B cell (primary cell): ENCODE results near the gene CNMD. TPM values are rescaled to one million over a fixed set of nuclear protein-coding genes. Genes with fewer than 3 reads are reported as not detected.

ENCODE experiments used
- ATAC-seq: fragments of 200-7000 bp; cut with Tn5 transposase; one replicate; pipeline ENCODE4 v1.10.0; 2021; ENCODE audit warnings: low read depth, mild to moderate bottlenecking, moderate number of reproducible peaks, moderate library complexity
- CTCF ChIA-PET: fragments of 350-600 bp; sonication (Branson Sonifier 250); formaldehyde crosslinking; loops from one replicate; lab custom pipeline; 2021; ENCODE audit warnings: antibody characterized with exemption, inconsistent platforms; lab: Charles Lee
- POLR2A ChIA-PET: fragments of 350-600 bp; sonication (Branson Sonifier 250); formaldehyde crosslinking; loops from one replicate; lab custom pipeline; 2021; ENCODE audit warnings: antibody characterized with exemption; lab: Charles Lee
- DNase-seq: peaks from one replicate; pipeline ENCODE4 v3.0.0; 2013
- H2AFZ ChIP-seq: 2 replicates; pipeline ENCODE4 v1.6.1; 2012; ENCODE audit warnings: mild to moderate bottlenecking, low read depth, low read length; ENCODE audit not compliant: insufficient read depth, poor library complexity, severe bottlenecking
- H3K27ac ChIP-seq, 2 donors: 1 replicate in 1 of 2; 2 replicates in 1 of 2; pipeline ENCODE4 v1.5.1; 2012 to 2013; ENCODE audit warnings: low read length in 2 of 2, mild to moderate bottlenecking in 2 of 2, moderate library complexity in 1 of 2
- H3K27me3 ChIP-seq, 4 experiments: fragments of 200-600 bp in 1 of 4; sonication (generic) in 1 of 4; replicated peaks in 1 of 4; 1 replicate in 2 of 4; 2 replicates in 2 of 4; pipeline versions ENCODE4 v1.6.1 to v1.7.0; 2013 to 2016; ENCODE audit warnings: low read length in 3 of 4, mild to moderate bottlenecking in 2 of 4, mixed read lengths in 1 of 4, moderate library complexity in 1 of 4; ENCODE audit not compliant: insufficient read depth in 4 of 4, control insufficient read depth in 3 of 4; ENCODE audit errors: control extremely low read depth in 1 of 4
- H3K36me3 ChIP-seq, 2 experiments: replicated peaks in 1 of 2; 1 replicate in 1 of 2; 2 replicates in 1 of 2; pipeline versions ENCODE4 v1.6.1 to v1.7.1; 2013; ENCODE audit warnings: low read length in 1 of 2; ENCODE audit not compliant: insufficient read depth in 2 of 2, control insufficient read depth in 1 of 2; ENCODE audit errors: control extremely low read depth in 1 of 2, extremely low read depth in 1 of 2
- H3K4me1 ChIP-seq, 2 donors: fragments of 200-600 bp in 1 of 2; sonication (generic) in 1 of 2; 1 replicate in 1 of 2; 2 replicates in 1 of 2; pipeline versions ENCODE4 v1.5.1 to v1.6.1; 2013 to 2017; ENCODE audit warnings: low read length in 2 of 2; ENCODE audit not compliant: control insufficient read depth in 2 of 2, insufficient read depth in 2 of 2
- H3K4me2 ChIP-seq: replicated peaks from 2 replicates; pipeline ENCODE3; 2012; ENCODE audit warnings: mild to moderate bottlenecking, low read depth, low read length; ENCODE audit not compliant: poor library complexity, severe bottlenecking
- H3K4me3 ChIP-seq, 5 experiments: fragments of 200-600 bp in 1 of 5; sonication (generic) in 1 of 5; 1 replicate in 3 of 5; 2 replicates in 2 of 5; pipeline versions ENCODE4 v1.5.1 to v1.7.0; 2011 to 2016; ENCODE audit warnings: low read length in 4 of 5, mild to moderate bottlenecking in 4 of 5, low read depth in 2 of 5, control low read depth in 1 of 5, moderate library complexity in 1 of 5; ENCODE audit not compliant: insufficient read depth in 1 of 5; ENCODE audit errors: control extremely low read depth in 1 of 5, extremely low read depth in 1 of 5
- H3K79me2 ChIP-seq: fragments of 200-600 bp; sonication (generic); one replicate; pipeline ENCODE4 v1.6.0; 2016; ENCODE audit warnings: low read length; ENCODE audit not compliant: control insufficient read depth, insufficient read depth
- H3K9ac ChIP-seq: fragments of 200-600 bp; sonication (generic); 2 replicates; pipeline ENCODE4 v1.6.1; 2017; ENCODE audit warnings: mild to moderate bottlenecking, low read length, moderate library complexity
- H3K9me3 ChIP-seq, 3 donors: one replicate each; pipeline versions ENCODE4 v1.6.1 to v1.7.1; 2013; ENCODE audit warnings: low read length in 2 of 3; ENCODE audit not compliant: control insufficient read depth in 2 of 3, insufficient read depth in 1 of 3; ENCODE audit errors: control extremely low read depth in 1 of 3
- H4K20me1 ChIP-seq: 2 replicates; pipeline ENCODE4 v1.6.0; 2012; ENCODE audit warnings: mild to moderate bottlenecking, low read length; ENCODE audit not compliant: insufficient read depth, control insufficient read depth, poor library complexity, severe bottlenecking
- H3K27ac Mint-ChIP-seq: one replicate; pipeline ENCODE4 v1.8.0; 2021; ENCODE audit warnings: mixed read lengths
- H3K27me3 Mint-ChIP-seq: one replicate; pipeline ENCODE4 v1.8.0; 2021; ENCODE audit warnings: mixed read lengths
- H3K4me1 Mint-ChIP-seq: one replicate; pipeline ENCODE4 v1.8.0; 2021; ENCODE audit warnings: mixed read lengths
- H3K4me3 Mint-ChIP-seq: one replicate; pipeline ENCODE4 v1.8.0; 2021; ENCODE audit warnings: mixed read lengths
- H3K9me3 Mint-ChIP-seq: one replicate; pipeline ENCODE4 v1.8.0; 2022; ENCODE audit warnings: mixed read lengths; ENCODE audit not compliant: insufficient read depth
- CTCF ChIP-seq: fragments of 200-600 bp; IDR thresholded peaks from one replicate; pipeline ENCODE4 v1.8.0; 2022; ENCODE audit warnings: antibody characterized with exemption, mild to moderate bottlenecking
- EZH2 ChIP-seq: IDR thresholded peaks from 2 replicates; pipeline ENCODE4 v1.6.1; 2012; ENCODE audit warnings: borderline replicate concordance, low read depth, mild to moderate bottlenecking, moderate library complexity, low read length; ENCODE audit not compliant: insufficient read depth, poor library complexity, severe bottlenecking
- WGBS: methylation state at CpG from one replicate; pipeline ENCODE4 v1.1.5; 2013; ENCODE audit warnings: missing lambda C conversion rate; ENCODE audit not compliant: insufficient coverage; 5-methylcytosine and 5-hydroxymethylcytosine counted together
- intact Hi-C: fragments of 100-400 bp; cut with micrococcal nuclease; formaldehyde crosslinking; loops from one replicate; pipeline ENCODE4 v1.10.0; 2022
- polyA plus RNA-seq: library from polyadenylated mRNA; depleted of rRNA; stranded (reverse); fragments of >200 nt; gene quantifications from 2 replicates; pipeline ENCODE4 v1.2.3, GENCODE V29; 2012
- total RNA-seq, 2 donors: library from RNA; stranded (reverse); fragments of 120-200 nt in 1 of 2; gene quantifications; 1 replicate in 1 of 2; 2 replicates in 1 of 2; pipeline versions ENCODE4 v1.2.3 to v1.2.4, GENCODE V29; 2013 to 2022

CNMD gene
- total and polyA plus RNA-seq, 2 donors (not counting 1 experiment from before 2014, with no cell fraction given): not detected

GRCh38 chr13:52783943-52784342 lies 44.3 kb upstream of the CNMD start:
- no peak for ATAC-seq
- Mint-ChIP-seq H3K9me3 (no peaks in the 10 kb centered on the region), H3K4me3 (no peak overlapping the region), H3K4me1 (no peaks in the 10 kb centered on the region), H3K27me3 (peaks cover 11% of the 10 kb centered on the region), H3K27ac (no peak overlapping the region)
- Histone ChIP-seq H3K4me1 (no peaks in the 10 kb centered on the region), H2AFZ (no peak overlapping the region), H3K27me3 (peaks cover 0 to 8% (median 0%) of the 10 kb centered on the region in 4 experiments), H3K36me3 (no peaks in the 10 kb centered on the region), H3K4me2 (no peak overlapping the region), H4K20me1 (no peaks in the 10 kb centered on the region), H3K9ac (no peak overlapping the region), H3K27ac (no peak overlapping the region), H3K4me3 (no peak overlapping the region), H3K79me2 (no peaks in the 10 kb centered on the region), H3K9me3 (no peaks in the 10 kb centered on the region)
- ChIA-PET POLR2A (no interaction called here), CTCF (no interaction called here)
- TF ChIP-seq CTCF: no peak
- TF ChIP-seq EZH2: no peak
- intact Hi-C loops: no loop called here
- no peak for DNase-seq

- Histone ChIP-seq H3K79me2 (no peaks in the 10 kb centered on the region), H3K27me3 (peaks cover 0 to 8% (median 0%) of the 10 kb centered on the region in 4 experiments), H3K36me3 (no peaks in the 10 kb centered on the region), H3K27ac (no peak overlapping the region), H3K4me2 (no peak overlapping the region), H3K4me1 (no peaks in the 10 kb centered on the region), H3K9me3 (no peaks in the 10 kb centered on the region), H3K4me3 (no peak overlapping the region), H4K20me1 (no peaks in the 10 kb centered on the region), H3K9ac (no peak overlapping the region), H2AFZ (no peak overlapping the region)
- 90% methylated on average over 6 of the region's 9 CpGs for WGBS
- intact Hi-C loops: no loop called here
- ChIA-PET POLR2A (no interaction called here), CTCF (no interaction called here)
- no peak for TF ChIP-seq EZH2
- no peak for TF ChIP-seq CTCF
- Mint-ChIP-seq H3K4me1 (no peaks in the 10 kb centered on the region), H3K27me3 (peaks cover 13% of the 10 kb centered on the region), H3K9me3 (no peaks in the 10 kb centered on the region), H3K27ac (no peak overlapping the region), H3K4me3 (no peak overlapping the region)
- no peak for ATAC-seq
- DNase-seq: no peak
Observed at GRCh38 chr13:52782471-52783448, 43.1 kb upstream of the CNMD start.
